Neuronal stem cell (in vitro differentiated cells): Measurements from ENCODE around the gene FAH.
"Not testable (repeated sequence)": the region's sequence is repeated elsewhere in the genome, so short reads cannot be mapped to it uniquely, and the experiment has no call there.

Experiments used
- DNase-seq: peaks from one replicate; pipeline ENCODE4 v3.0.0-alpha.2; 2013; ENCODE audit warnings: low spot score
- H2AFZ ChIP-seq: one replicate; pipeline ENCODE4 v1.6.1; 2013; ENCODE audit warnings: mild to moderate bottlenecking, low read length, inconsistent platforms
- H2AK5ac ChIP-seq: 2 replicates; pipeline ENCODE4 v1.6.1; 2013; ENCODE audit warnings: low read depth, mild to moderate bottlenecking, inconsistent platforms, low read length, moderate library complexity, mixed read lengths
- H2BK120ac ChIP-seq: 2 replicates; pipeline ENCODE4 v1.6.1; 2013; ENCODE audit warnings: low read depth, mild to moderate bottlenecking, inconsistent platforms, low read length, moderate library complexity, mixed read lengths
- H2BK12ac ChIP-seq: one replicate; pipeline ENCODE4 v1.6.1; 2013; ENCODE audit warnings: low read length, inconsistent platforms
- H2BK15ac ChIP-seq: 2 replicates; pipeline ENCODE4 v1.6.1; 2013; ENCODE audit warnings: mild to moderate bottlenecking, low read length, inconsistent platforms, mixed read lengths
- H2BK5ac ChIP-seq: one replicate; pipeline ENCODE4 v1.6.1; 2013; ENCODE audit warnings: inconsistent platforms, mild to moderate bottlenecking, low read length, moderate library complexity
- H3K14ac ChIP-seq: one replicate; pipeline ENCODE4 v1.6.1; 2013; ENCODE audit warnings: low read length, inconsistent platforms
- H3K18ac ChIP-seq: 2 replicates; pipeline ENCODE4 v1.6.1; 2013; ENCODE audit warnings: low read length, inconsistent platforms
- H3K23ac ChIP-seq: 2 replicates; pipeline ENCODE4 v1.6.1; 2013; ENCODE audit warnings: low read depth, mild to moderate bottlenecking, mixed read lengths, low read length, inconsistent platforms; ENCODE audit not compliant: poor library complexity
- H3K27ac ChIP-seq: replicated peaks from 3 replicates; pipeline ENCODE4 v1.5.1; 2013; ENCODE audit warnings: low read length, inconsistent platforms
- H3K27me3 ChIP-seq, 3 experiments: 2 replicates each; pipeline ENCODE4 v1.6.1; 2013; ENCODE audit warnings: low read length in 3 of 3, mild to moderate bottlenecking in 2 of 3, inconsistent platforms in 1 of 3, low read depth in 1 of 3, mixed read lengths in 1 of 3, moderate library complexity in 1 of 3; ENCODE audit not compliant: control insufficient read depth in 3 of 3, insufficient read depth in 3 of 3
- H3K36me3 ChIP-seq, 2 donors: replicated peaks in 1 of 2; 2 replicates each; pipeline ENCODE4 v1.6.1; 2013; ENCODE audit warnings: low read length in 2 of 2; ENCODE audit not compliant: control insufficient read depth in 2 of 2, insufficient read depth in 2 of 2
- H3K4ac ChIP-seq: 2 replicates; pipeline ENCODE4 v1.6.1; 2013; ENCODE audit warnings: inconsistent platforms, mild to moderate bottlenecking, low read length, moderate library complexity
- H3K4me1 ChIP-seq, 2 donors: 1 replicate in 1 of 2; 2 replicates in 1 of 2; pipeline ENCODE4 v1.6.1; 2013; ENCODE audit warnings: low read length in 2 of 2, low read depth in 1 of 2; ENCODE audit not compliant: control insufficient read depth in 2 of 2, insufficient read depth in 1 of 2
- H3K4me2 ChIP-seq: one replicate; pipeline ENCODE4 v1.6.1; 2013; ENCODE audit warnings: mild to moderate bottlenecking, low read length, inconsistent platforms; ENCODE audit not compliant: insufficient read depth, poor library complexity, severe bottlenecking
- H3K4me3 ChIP-seq, 2 donors: 2 replicates each; pipeline ENCODE4 v1.5.1; 2013; ENCODE audit warnings: low read length in 2 of 2, mild to moderate bottlenecking in 2 of 2, inconsistent platforms in 1 of 2, moderate library complexity in 1 of 2
- H3K79me1 ChIP-seq: one replicate; pipeline ENCODE4 v1.6.1; 2013; ENCODE audit warnings: low read depth, mild to moderate bottlenecking, inconsistent platforms, low read length, moderate library complexity
- H3K9ac ChIP-seq: one replicate; pipeline ENCODE4 v1.6.1; 2013; ENCODE audit warnings: mild to moderate bottlenecking, low read depth, low read length, inconsistent platforms; ENCODE audit not compliant: poor library complexity
- H3K9me3 ChIP-seq, 2 donors: replicated peaks in 1 of 2; 2 replicates each; pipeline versions ENCODE3 to v1.6.1; 2013; ENCODE audit warnings: low read length in 2 of 2, mild to moderate bottlenecking in 2 of 2, inconsistent platforms in 1 of 2, low read depth in 1 of 2, mixed read lengths in 1 of 2, moderate library complexity in 1 of 2; ENCODE audit not compliant: control insufficient read depth in 2 of 2, insufficient read depth in 1 of 2
- H4K8ac ChIP-seq: one replicate; pipeline ENCODE4 v1.6.1; 2013; ENCODE audit warnings: low read depth, mild to moderate bottlenecking, inconsistent platforms, low read length, moderate library complexity
- H4K91ac ChIP-seq: one replicate; pipeline ENCODE4 v1.6.1; 2013; ENCODE audit warnings: low read length, low read depth, mild to moderate bottlenecking, inconsistent platforms; ENCODE audit not compliant: poor library complexity
- WGBS, 2 donors: extraction: QIAGEN DNeasy Blood & Tissue Kit; methylation state at CpG; one replicate each; pipeline ENCODE4 v1.1.7; 2013; ENCODE audit warnings: missing lambda C conversion rate in 2 of 2, mixed read lengths in 1 of 2; ENCODE audit not compliant: insufficient read length in 2 of 2, insufficient replicate concordance in 1 of 2; ENCODE audit errors: extremely low coverage in 2 of 2; 5-methylcytosine and 5-hydroxymethylcytosine counted together

Gene FAH

DNA sequence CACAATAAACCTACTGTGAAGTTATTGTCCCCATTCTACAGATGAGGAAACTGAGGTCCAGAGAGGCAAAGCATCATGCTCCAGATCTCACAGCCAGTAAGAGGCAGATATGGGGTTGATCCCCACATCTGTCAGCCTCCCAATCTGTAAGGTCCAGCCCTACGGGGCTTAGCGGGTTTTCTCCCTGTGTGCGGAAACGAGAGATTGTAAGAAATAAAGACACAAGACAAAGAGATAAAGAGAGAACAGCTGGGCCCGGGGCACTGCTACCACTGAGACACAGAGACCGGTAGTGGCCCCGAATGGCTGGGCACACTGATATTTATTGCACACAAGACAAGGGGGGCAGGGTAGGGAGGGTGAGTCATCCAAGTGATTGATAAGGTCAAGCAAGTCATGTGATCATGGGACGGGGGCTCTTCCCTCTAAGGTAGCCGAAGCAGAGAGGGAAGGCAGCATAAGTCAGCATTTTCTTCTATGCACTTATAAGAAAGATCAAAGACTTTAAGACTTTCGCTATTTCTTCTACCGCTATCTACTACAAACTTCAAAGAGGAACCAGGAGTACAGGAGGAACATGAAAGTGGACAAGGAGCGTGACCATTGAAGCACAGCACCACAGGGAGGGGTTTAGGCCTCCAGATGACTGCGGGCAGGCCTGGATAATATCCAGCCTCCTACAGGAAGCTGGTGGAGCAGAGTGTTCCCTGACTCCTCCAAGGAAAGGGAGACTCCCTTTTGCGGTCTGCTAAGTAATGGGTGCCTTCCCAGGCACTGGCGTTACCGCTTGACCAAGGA lies 2.8 kb downstream of the FAH start:
- not testable (repeated sequence) for DNase-seq
- no CpG with 5 or more reads among the region's 16 CpGs for WGBS, 2 donors

DNA sequence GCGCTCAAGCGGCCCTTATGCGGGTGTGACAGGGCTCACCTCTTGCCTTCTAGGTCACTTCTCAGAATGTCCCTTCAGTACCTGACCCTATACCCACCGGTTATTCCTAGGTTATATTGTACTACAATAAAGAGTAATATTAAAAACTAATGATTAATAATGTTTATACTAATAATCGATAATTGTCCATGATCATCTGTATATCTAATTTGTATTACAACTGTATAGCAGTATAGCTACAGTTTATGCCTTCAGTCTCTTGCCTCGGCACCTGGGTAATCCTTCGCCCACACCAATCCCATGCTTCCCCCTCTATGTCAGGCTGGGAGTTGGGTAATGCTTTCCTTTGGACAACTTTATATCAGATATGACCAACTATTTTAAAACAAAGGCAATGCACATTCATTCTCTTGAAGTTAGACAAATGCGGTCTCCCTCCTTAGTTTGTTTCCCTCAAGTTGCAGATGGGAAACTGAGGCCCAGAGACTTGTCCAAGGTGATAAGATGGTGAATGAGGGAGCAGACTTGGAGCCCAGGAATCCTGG lies 3.4 kb downstream of the FAH start:
- Histone ChIP-seq H4K91ac (no peak overlapping the region), H2BK5ac (no peak overlapping the region), H3K4me3 (no peak overlapping the region), H2BK120ac (no peak overlapping the region), H3K4me2 (no peak overlapping the region), H2BK15ac (no peak overlapping the region), H3K9me3 (peaks cover 0 to 2% of the 10 kb centered on the region in 2 donors), H3K79me1 (no peaks in the 10 kb centered on the region), H3K14ac (no peak overlapping the region), H4K8ac (no peak overlapping the region), H3K4me1 (peaks cover 8 to 12% of the 10 kb centered on the region in 2 donors), H3K9ac (no peak overlapping the region), H2AFZ (no peak overlapping the region), H3K27me3 (peaks cover 0 to 4% (median 3%) of the 10 kb centered on the region in 3 experiments), H3K18ac (no peak overlapping the region), H3K27ac (no peak overlapping the region), H3K4ac (no peak overlapping the region), H2AK5ac (no peak overlapping the region), H3K36me3 (peaks cover 4 to 13% of the 10 kb centered on the region in 2 donors), H3K23ac (no peak overlapping the region), H2BK12ac (no peak overlapping the region)
- WGBS, 2 donors = no CpG with 5 or more reads among the region's 8 CpGs
- DNase-seq = no peak

More for the DNA sequence above, 2.8 kb downstream of the FAH start:
- not testable (repeated sequence) for H3K27ac ChIP-seq, H3K9me3 ChIP-seq, H2BK120ac ChIP-seq, H3K27me3 ChIP-seq, H2AFZ ChIP-seq, H3K4ac ChIP-seq, H2BK5ac ChIP-seq, H2AK5ac ChIP-seq, H3K9ac ChIP-seq, H2BK12ac ChIP-seq, H2BK15ac ChIP-seq, H3K14ac ChIP-seq, H3K23ac ChIP-seq, H3K79me1 ChIP-seq, H3K4me2 ChIP-seq, H4K8ac ChIP-seq, H4K91ac ChIP-seq, H3K18ac ChIP-seq, H3K4me3 ChIP-seq
- H3K36me3 ChIP-seq = peaks cover 4 to 13% of the 10 kb centered on the region in 2 donors
- H3K4me1 ChIP-seq = peaks cover 8 to 12% of the 10 kb centered on the region in 2 donors

DNA sequence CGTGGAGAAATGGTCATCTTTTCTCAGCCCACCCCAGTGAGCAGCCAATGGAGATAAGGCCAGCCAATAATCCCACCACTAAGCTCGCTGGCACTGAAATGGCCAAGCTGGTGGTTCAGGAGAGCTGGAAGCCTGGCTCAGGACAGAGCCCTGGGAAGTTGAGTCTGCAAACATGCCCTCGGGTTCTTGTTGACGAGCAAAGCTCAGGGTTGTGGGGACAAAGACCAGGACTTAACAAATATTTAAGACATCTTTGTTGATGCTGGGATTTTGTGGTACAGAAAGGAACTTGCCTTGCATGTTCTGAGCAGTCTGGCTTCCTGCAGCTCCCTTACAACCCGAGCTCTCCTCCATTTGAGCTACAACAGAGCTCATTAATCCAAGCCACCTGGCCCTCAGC lies 4.4 kb downstream of the FAH start:
- Histone ChIP-seq H3K4ac (no peak overlapping the region), H3K14ac (no peak overlapping the region), H2AK5ac (no peak overlapping the region), H3K36me3 (peaks cover 6 to 21% of the 10 kb centered on the region in 2 donors), H2AFZ (no peak overlapping the region), H3K18ac (no peak overlapping the region), H3K27ac (no peak overlapping the region), H3K9me3 (peaks cover 0 to 2% of the 10 kb centered on the region in 2 donors), H3K79me1 (no peaks in the 10 kb centered on the region), H2BK15ac (no peak overlapping the region), H3K23ac (no peak overlapping the region), H2BK12ac (no peak overlapping the region), H3K4me1 (peaks cover 8 to 9% of the 10 kb centered on the region in 2 donors), H2BK5ac (no peak overlapping the region), H3K9ac (no peak overlapping the region), H2BK120ac (no peak overlapping the region), H3K27me3 (peaks cover 0 to 4% (median 0%) of the 10 kb centered on the region in 3 experiments), H4K91ac (no peak overlapping the region), H3K4me2 (no peak overlapping the region), H4K8ac (no peak overlapping the region), H3K4me3 (no peak overlapping the region)
- no CpG with 5 or more reads among the region's 5 CpGs for WGBS, 2 donors
- DNase-seq = no peak

DNA sequence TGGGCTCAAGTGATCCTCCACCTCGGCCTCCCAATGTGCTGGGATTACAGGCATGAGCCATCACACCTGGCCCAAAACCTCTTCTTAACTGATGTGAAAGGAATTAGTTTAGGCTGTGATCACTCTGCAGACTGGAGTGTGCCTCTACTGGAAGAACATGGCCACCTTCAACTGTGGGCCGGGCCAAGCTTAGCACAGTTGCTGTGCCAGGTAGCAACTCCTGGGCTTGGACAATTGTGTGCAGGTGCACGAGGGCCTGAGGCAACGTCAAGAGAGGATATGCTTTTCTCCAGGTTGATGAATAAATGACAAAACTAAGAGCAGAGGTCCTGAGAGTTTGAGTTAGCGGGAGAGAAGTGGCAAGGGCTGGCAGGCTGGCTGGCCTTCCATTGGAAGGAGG lies 6.5 kb downstream of the FAH start:
- Histone ChIP-seq H3K4me3 (no peak overlapping the region), H4K8ac (no peak overlapping the region), H3K36me3 (peaks cover 6 to 28% of the 10 kb centered on the region in 2 donors), H2AFZ (no peak overlapping the region), H3K27me3 (no peaks in the 10 kb centered on the region), H4K91ac (no peak overlapping the region), H2BK120ac (no peak overlapping the region), H3K79me1 (no peaks in the 10 kb centered on the region), H3K4me2 (no peak overlapping the region), H3K9me3 (peaks cover 0 to 2% of the 10 kb centered on the region in 2 donors), H3K4me1 (peaks cover under 1 to 2% of the 10 kb centered on the region in 2 donors), H2AK5ac (no peak overlapping the region), H2BK5ac (no peak overlapping the region), H3K27ac (no peak overlapping the region), H2BK12ac (no peak overlapping the region), H2BK15ac (no peak overlapping the region), H3K9ac (peak overlapping the region; percentile 31), H3K18ac (no peak overlapping the region), H3K14ac (no peak overlapping the region), H3K4ac (no peak overlapping the region), H3K23ac (no peak overlapping the region)
- no peak for DNase-seq
- no CpG with 5 or more reads among the region's 5 CpGs for WGBS, 2 donors
